ENCODE data around the gene FANCE.

DNA sequence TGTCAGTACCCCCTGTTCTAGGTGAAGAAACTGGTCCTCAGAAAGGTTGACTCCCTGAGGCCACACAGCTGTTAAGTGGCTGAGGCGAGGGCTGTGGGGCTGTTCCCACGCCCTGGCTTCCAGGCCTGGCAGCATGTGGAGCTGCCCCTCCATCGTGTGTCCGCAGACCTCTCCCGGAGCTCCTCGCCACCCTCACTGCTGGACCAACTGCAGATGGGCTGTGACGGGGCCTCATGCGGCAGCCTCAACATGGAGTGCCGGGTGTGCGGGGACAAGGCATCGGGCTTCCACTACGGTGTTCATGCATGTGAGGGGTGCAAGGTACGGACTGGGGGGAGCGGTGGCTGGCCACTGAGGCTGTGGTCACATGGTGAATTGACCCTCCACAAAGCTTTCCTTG, 32.2 kb upstream of the FANCE start:
- TF ChIP-seq, protein P1, sequence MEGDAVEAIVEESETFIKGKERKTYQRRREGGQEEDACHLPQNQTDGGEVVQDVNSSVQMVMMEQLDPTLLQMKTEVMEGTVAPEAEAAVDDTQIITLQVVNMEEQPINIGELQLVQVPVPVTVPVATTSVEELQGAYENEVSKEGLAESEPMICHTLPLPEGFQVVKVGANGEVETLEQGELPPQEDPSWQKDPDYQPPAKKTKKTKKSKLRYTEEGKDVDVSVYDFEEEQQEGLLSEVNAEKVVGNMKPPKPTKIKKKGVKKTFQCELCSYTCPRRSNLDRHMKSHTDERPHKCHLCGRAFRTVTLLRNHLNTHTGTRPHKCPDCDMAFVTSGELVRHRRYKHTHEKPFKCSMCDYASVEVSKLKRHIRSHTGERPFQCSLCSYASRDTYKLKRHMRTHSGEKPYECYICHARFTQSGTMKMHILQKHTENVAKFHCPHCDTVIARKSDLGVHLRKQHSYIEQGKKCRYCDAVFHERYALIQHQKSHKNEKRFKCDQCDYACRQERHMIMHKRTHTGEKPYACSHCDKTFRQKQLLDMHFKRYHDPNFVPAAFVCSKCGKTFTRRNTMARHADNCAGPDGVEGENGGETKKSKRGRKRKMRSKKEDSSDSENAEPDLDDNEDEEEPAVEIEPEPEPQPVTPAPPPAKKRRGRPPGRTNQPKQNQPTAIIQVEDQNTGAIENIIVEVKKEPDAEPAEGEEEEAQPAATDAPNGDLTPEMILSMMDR (IDR thresholded peaks at IDR 0.05), result no peak
- TF ChIP-seq SIN3A (IDR thresholded peaks at IDR 0.05; ENCODE audit: borderline replicate concordance, insufficient read depth, low read depth, low read length), result no peak
